GM23248 (cell line): ENCODE data around the gene ZNF827. TPM values are rescaled to one million over a fixed set of nuclear protein-coding genes. Genes with fewer than 3 reads are reported as not detected.
A peak's percentile ranks its signal among the peaks of the same experiment; 100 is the strongest.

ENCODE experiments used
- DNase-seq: peaks from one replicate; pipeline ENCODE4 v3.0.0-alpha.2; 2015
- H2AFZ ChIP-seq: fragments of 200-600 bp; sonication (generic); 2 replicates; pipeline ENCODE4 v1.6.1; 2016; ENCODE audit warnings: antibody characterized with exemption
- H3F3A ChIP-seq: fragments of 200-600 bp; sonication (generic); 2 replicates; pipeline ENCODE4 v1.6.1; 2016; ENCODE audit warnings: mild to moderate bottlenecking, antibody characterized with exemption, mixed run types; ENCODE audit not compliant: insufficient read depth
- H3K27ac ChIP-seq: fragments of 200-600 bp; sonication (generic); 2 replicates; pipeline ENCODE4 v1.5.1; 2016; ENCODE audit warnings: mild to moderate bottlenecking
- H3K27me3 ChIP-seq: fragments of 200-600 bp; sonication (generic); replicated peaks from 2 replicates; pipeline ENCODE4 v1.6.1; 2016; ENCODE audit warnings: mild to moderate bottlenecking; ENCODE audit not compliant: insufficient read depth
- H3K36me3 ChIP-seq: fragments of 200-600 bp; sonication (generic); 2 replicates; pipeline ENCODE4 v1.6.1; 2016; ENCODE audit warnings: low read depth, mild to moderate bottlenecking
- H3K4me1 ChIP-seq: fragments of 200-600 bp; sonication (generic); 2 replicates; pipeline ENCODE4 v1.6.1; 2016; ENCODE audit warnings: mild to moderate bottlenecking; ENCODE audit not compliant: insufficient read depth
- H3K4me2 ChIP-seq: fragments of 200-600 bp; sonication (generic); one replicate; pipeline ENCODE4 v1.6.1; 2016; ENCODE audit warnings: mild to moderate bottlenecking; ENCODE audit not compliant: unreplicated experiment
- H3K4me3 ChIP-seq: fragments of 200-600 bp; sonication (generic); 2 replicates; pipeline ENCODE4 v1.5.1; 2016; ENCODE audit warnings: mild to moderate bottlenecking
- H3K79me2 ChIP-seq: fragments of 200-600 bp; sonication (generic); 2 replicates; pipeline ENCODE4 v1.6.1; 2016; ENCODE audit warnings: mild to moderate bottlenecking; ENCODE audit not compliant: insufficient read depth
- H3K9ac ChIP-seq: fragments of 200-600 bp; sonication (generic); 2 replicates; pipeline ENCODE4 v1.6.1; 2016; ENCODE audit warnings: mild to moderate bottlenecking
- H3K9me2 ChIP-seq: fragments of 200-600 bp; sonication (generic); 2 replicates; pipeline ENCODE4 v1.6.1; 2016; ENCODE audit warnings: mixed run types, mild to moderate bottlenecking, moderate library complexity; ENCODE audit not compliant: insufficient read depth
- H3K9me3 ChIP-seq: fragments of 200-600 bp; sonication (generic); one replicate; pipeline ENCODE4 v1.6.1; 2017; ENCODE audit warnings: low read depth
- H4K20me1 ChIP-seq: fragments of 200-600 bp; sonication (generic); 2 replicates; pipeline ENCODE4 v1.6.0; 2016; ENCODE audit not compliant: insufficient read depth
- EZH2 ChIP-seq: fragments of 200-600 bp; sonication (generic); IDR thresholded peaks from 2 replicates; pipeline ENCODE4 v1.6.1; 2018; ENCODE audit warnings: antibody characterized with exemption, mild to moderate bottlenecking; ENCODE audit not compliant: insufficient read depth, poor library complexity, severe bottlenecking
- EZH2phosphoT487 ChIP-seq: fragments of 200-600 bp; sonication (generic); IDR thresholded peaks from 2 replicates; pipeline ENCODE4 v1.6.1; 2018; ENCODE audit warnings: antibody characterized with exemption, moderate library complexity, mild to moderate bottlenecking, low read depth; ENCODE audit not compliant: insufficient read depth
- WGBS, 2 experiments: methylation state at CpG; one replicate each; pipeline ENCODE4 v1.1.6; 2015 to 2017; ENCODE audit warnings: low lambda C conversion rate in 2 of 2, low coverage in 1 of 2; ENCODE audit errors: missing lambda C conversion rate in 2 of 2; 5-methylcytosine and 5-hydroxymethylcytosine counted together
- in situ Hi-C: fragments of 300-500 bp; cut with MboI; formaldehyde crosslinking; loops from 2 replicates; pipeline ENCODE4 v1.15.0; 2020
- polyA plus RNA-seq: library from polyadenylated mRNA; unstranded; fragments of >200 nt; fragmentation: Nextera tagmentation; extraction: Ambion mirVana; gene quantifications from 2 replicates; pipeline ENCODE4 v1.2.1, GENCODE V29; 2016
- total RNA-seq: library from RNA; depleted of rRNA; stranded (reverse); fragments of >200 nt; shearing (Covaris generic); gene quantifications from 2 replicates; pipeline ENCODE4 v1.2.3, GENCODE V29; 2014

ZNF827 gene
- total and polyA plus RNA-seq, 2 experiments from 2014 or later: 5.0 to 10.1 TPM

DNA sequence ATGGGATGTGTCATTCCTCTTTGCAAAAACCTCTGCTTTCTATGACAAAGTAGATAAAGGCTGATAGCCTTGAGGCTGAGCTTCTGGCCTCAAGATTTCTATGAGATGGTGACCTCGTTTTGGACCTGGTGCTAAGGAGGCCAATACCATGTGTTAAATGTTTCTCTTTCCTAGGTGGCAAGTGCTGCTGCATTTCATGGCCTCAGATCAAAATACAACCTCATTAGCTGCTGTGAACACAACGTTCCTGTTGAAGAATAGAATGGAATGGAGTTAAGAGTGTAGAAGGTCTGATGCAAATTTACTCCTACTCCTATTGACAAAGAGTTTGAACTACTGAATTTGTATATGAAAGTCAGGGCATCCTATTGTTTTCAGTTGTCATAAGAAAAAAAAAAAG is 146.6 kb downstream of the ZNF827 start:
- H3F3A ChIP-seq: no peaks in the 10 kb centered on the region
- no peak overlapping the region for H3K4me3 ChIP-seq
- no peak overlapping the region for H3K4me2 ChIP-seq
- H4K20me1 ChIP-seq: no peaks in the 10 kb centered on the region
- H3K79me2 ChIP-seq: no peaks in the 10 kb centered on the region
- H3K9me3 ChIP-seq: no peaks in the 10 kb centered on the region
- no peak for DNase-seq
- no peaks in the 10 kb centered on the region for H3K4me1 ChIP-seq
- 67 to 70% methylated on average over 2 of the region's 2 CpGs for WGBS, 2 experiments
- no peak for TF ChIP-seq EZH2phosphoT487
- no peaks in the 10 kb centered on the region for H3K27me3 ChIP-seq
- H3K27ac ChIP-seq: no peak overlapping the region
- H3K9me2 ChIP-seq: no peaks in the 10 kb centered on the region; the same call in 1 of the 2 replicates
- no peak overlapping the region for H2AFZ ChIP-seq
- in situ Hi-C loops: no loop called here
- no peak overlapping the region for H3K9ac ChIP-seq
- H3K36me3 ChIP-seq: no peaks in the 10 kb centered on the region

DNA sequence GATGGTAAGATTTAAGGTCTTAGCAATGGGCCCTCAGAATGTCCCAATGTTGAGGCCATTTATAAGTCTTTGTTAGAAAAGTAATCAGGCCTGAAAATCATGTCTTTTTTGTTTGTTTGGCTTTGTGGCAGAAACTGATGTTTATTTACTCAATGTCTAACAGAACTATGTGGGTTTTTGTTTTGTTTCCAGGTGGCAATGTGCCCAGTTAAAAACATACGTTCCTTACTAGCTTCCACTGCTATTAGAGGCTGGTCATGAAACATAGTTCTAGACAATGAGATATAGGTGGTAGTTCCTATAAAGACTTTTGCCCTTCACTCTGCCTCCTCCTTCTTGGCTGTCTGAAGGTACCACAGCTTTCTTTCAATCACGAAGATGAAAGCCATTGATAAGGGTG is 149.9 kb downstream of the ZNF827 start:
- no peak overlapping the region for H3K4me2 ChIP-seq
- H2AFZ ChIP-seq: no peak overlapping the region
- no peaks in the 10 kb centered on the region for H3K4me1 ChIP-seq
- H3K9me3 ChIP-seq: no peaks in the 10 kb centered on the region
- 64 to 72% methylated on average over 2 of the region's 2 CpGs for WGBS, 2 experiments
- in situ Hi-C loops: no loop called here
- no peaks in the 10 kb centered on the region for H4K20me1 ChIP-seq
- H3K4me3 ChIP-seq: no peak overlapping the region
- no peak overlapping the region for H3K9ac ChIP-seq
- TF ChIP-seq EZH2: no peak
- TF ChIP-seq EZH2phosphoT487: no peak
- no peaks in the 10 kb centered on the region for H3K27me3 ChIP-seq
- no peaks in the 10 kb centered on the region; the same call in 1 of the 2 replicates for H3K9me2 ChIP-seq
- H3K36me3 ChIP-seq: 0 out of 2 replicates have a peak, but pooled peaks cover 4% of the 10 kb centered on the region
- no peaks in the 10 kb centered on the region for H3F3A ChIP-seq
- DNase-seq: no peak
- no peak overlapping the region for H3K27ac ChIP-seq
- H3K79me2 ChIP-seq: no peaks in the 10 kb centered on the region

GRCh38 chr4:145786830-145787229 is 151.8 kb downstream of the ZNF827 start:
- Histone ChIP-seq H3K27me3 (no peaks in the 10 kb centered on the region), H3K4me3 (no peak overlapping the region), H3K79me2 (no peaks in the 10 kb centered on the region), H3K4me2 (no peak overlapping the region), H3K9me3 (no peaks in the 10 kb centered on the region), H2AFZ (no peak overlapping the region), H3K4me1 (0 out of 2 replicates have a peak, but pooled peaks cover 5% of the 10 kb centered on the region), H3K9ac (no peak overlapping the region), H3K27ac (no peak overlapping the region), H3K36me3 (0 out of 2 replicates have a peak, but pooled peaks cover 4% of the 10 kb centered on the region), H3F3A (no peaks in the 10 kb centered on the region), H4K20me1 (no peaks in the 10 kb centered on the region), H3K9me2 (no peaks in the 10 kb centered on the region; the same call in 1 of the 2 replicates)
- WGBS, 2 experiments: 80 to 81% methylated on average over 5 of the region's 5 CpGs
- TF ChIP-seq EZH2: no peak
- TF ChIP-seq EZH2phosphoT487: no peak
- DNase-seq: no peak
- in situ Hi-C loops: no loop called here

- 0 out of 2 replicates have a peak, but pooled peaks cover 4% of the 10 kb centered on the region for H3K36me3 ChIP-seq
- H3K9me3 ChIP-seq: no peaks in the 10 kb centered on the region
- DNase-seq: no peak
- no peak overlapping the region for H3K4me2 ChIP-seq
- no peaks in the 10 kb centered on the region for H3K27me3 ChIP-seq
- H3K79me2 ChIP-seq: no peaks in the 10 kb centered on the region
- H3F3A ChIP-seq: no peaks in the 10 kb centered on the region
- no peak overlapping the region for H3K27ac ChIP-seq
- no peaks in the 10 kb centered on the region for H4K20me1 ChIP-seq
- H3K9me2 ChIP-seq: no peaks in the 10 kb centered on the region
- 55 to 59% methylated on average over 2 of the region's 2 CpGs for WGBS, 2 experiments
- H3K9ac ChIP-seq: no peak overlapping the region
- in situ Hi-C loops: no loop called here
- no peak overlapping the region for H3K4me3 ChIP-seq
- 0 out of 2 replicates have a peak, but pooled peaks cover 5% of the 10 kb centered on the region for H3K4me1 ChIP-seq
- TF ChIP-seq EZH2 (no peak), EZH2phosphoT487 (no peak)
- no peak overlapping the region for H2AFZ ChIP-seq
These were observed 152.4 kb downstream of the ZNF827 start for GRCh38 chr4:145786261-145786660.

GRCh38 chr4:145785391-145786008 is 153.1 kb downstream of the ZNF827 start:
- Histone ChIP-seq H3K4me1 (0 out of 2 replicates have a peak, but pooled peaks cover 5% of the 10 kb centered on the region), H4K20me1 (no peaks in the 10 kb centered on the region), H3K36me3 (0 out of 2 replicates have a peak, but pooled peaks cover 4% of the 10 kb centered on the region), H3K9me3 (no peaks in the 10 kb centered on the region), H2AFZ (no peak overlapping the region), H3K4me2 (no peak overlapping the region), H3K9ac (no peak overlapping the region), H3K4me3 (no peak overlapping the region), H3K9me2 (no peaks in the 10 kb centered on the region), H3K79me2 (no peaks in the 10 kb centered on the region), H3F3A (no peaks in the 10 kb centered on the region), H3K27me3 (no peaks in the 10 kb centered on the region), H3K27ac (no peak overlapping the region)
- 8 to 13% methylated on average over 2 of the region's 2 CpGs for WGBS, 2 experiments
- peak; percentile 28 for DNase-seq
- in situ Hi-C loops: no loop called here
- TF ChIP-seq EZH2phosphoT487: no peak
- no peak for TF ChIP-seq EZH2
